Measurements from ENCODE around the gene MND1. TPM values are rescaled to one million over a fixed set of nuclear protein-coding genes. Genes with fewer than 3 reads are reported as not detected.
A peak's percentile ranks its signal among the peaks of the same experiment; 100 is the strongest.

Gene MND1
- polyA plus RNA-seq, 1 donor from 2014 or later = not detected

- Mint-ChIP-seq H3K27me3 (no peaks in the 10 kb centered on the region), H3K4me3 (no peak overlapping the region), H3K4me1 (peaks cover 4 to 8% (median 6%) of the 10 kb centered on the region in 3 donors), H3K27ac (no peak overlapping the region), H3K9me3 (no peaks in the 10 kb centered on the region), H3K36me3 (no peaks in the 10 kb centered on the region)
Observed at GRCh38 chr4:153367092-153367491, 22.6 kb downstream of the MND1 start.

- Mint-ChIP-seq H3K27me3 (no peaks in the 10 kb centered on the region), H3K4me3 (no peak overlapping the region), H3K36me3 (no peaks in the 10 kb centered on the region), H3K27ac (no peak overlapping the region), H3K9me3 (peaks cover 0 to 9% (median 3%) of the 10 kb centered on the region in 3 donors), H3K4me1 (peaks cover 4 to 7% (median 6%) of the 10 kb centered on the region in 3 donors)
Observed at GRCh38 chr4:153369021-153369420, 24.5 kb downstream of the MND1 start.

- Mint-ChIP-seq H3K9me3 (peaks cover 0 to 11% (median 5%) of the 10 kb centered on the region in 3 donors), H3K27me3 (no peaks in the 10 kb centered on the region), H3K4me1 (no peaks in the 10 kb centered on the region), H3K4me3 (no peak overlapping the region), H3K36me3 (peaks cover 5% of the 10 kb centered on the region), H3K27ac (no peak overlapping the region)
Observed at GRCh38 chr4:153371701-153372234, 27.3 kb downstream of the MND1 start.

- Mint-ChIP-seq H3K36me3 (peaks cover 5% of the 10 kb centered on the region), H3K27me3 (no peaks in the 10 kb centered on the region), H3K4me1 (no peaks in the 10 kb centered on the region), H3K27ac (no peak overlapping the region), H3K4me3 (no peak overlapping the region), H3K9me3 (peaks cover 0 to 11% (median 5%) of the 10 kb centered on the region in 3 donors)
Observed at GRCh38 chr4:153372967-153373562, 28.6 kb downstream of the MND1 start.

- H3K27ac Mint-ChIP-seq = no peak overlapping the region
- no peaks in the 10 kb centered on the region for H3K27me3 Mint-ChIP-seq
- no peak overlapping the region for H3K4me3 Mint-ChIP-seq
- H3K9me3 Mint-ChIP-seq = peaks cover 0 to 11% (median 5%) of the 10 kb centered on the region in 3 donors
- H3K36me3 Mint-ChIP-seq = peaks cover 5% of the 10 kb centered on the region
- H3K4me1 Mint-ChIP-seq = peaks cover 2 to 5% (median 5%) of the 10 kb centered on the region in 3 donors
Observed at GRCh38 chr4:153374442-153374841, 30.0 kb downstream of the MND1 start.

- H3K27ac Mint-ChIP-seq = no peak overlapping the region
- peaks cover 5% of the 10 kb centered on the region for H3K36me3 Mint-ChIP-seq
Observed at GRCh38 chr4:153375303-153375702, 30.8 kb downstream of the MND1 start.

GRCh38 chr4:153383131-153383530, 38.6 kb downstream of the MND1 start:
- H3K27ac Mint-ChIP-seq = no peak overlapping the region
- H3K27me3 Mint-ChIP-seq = no peaks in the 10 kb centered on the region
- no peak overlapping the region for H3K4me3 Mint-ChIP-seq
- H3K9me3 Mint-ChIP-seq = no peaks in the 10 kb centered on the region
- peaks cover 5% of the 10 kb centered on the region for H3K36me3 Mint-ChIP-seq
- peaks cover 2 to 8% (median 5%) of the 10 kb centered on the region in 3 donors for H3K4me1 Mint-ChIP-seq

More at GRCh38 chr4:153375303-153375702, 30.8 kb downstream of the MND1 start:
- no peak overlapping the region for H3K4me3 Mint-ChIP-seq
- H3K9me3 Mint-ChIP-seq = peaks cover 0 to 11% (median 5%) of the 10 kb centered on the region in 3 donors
- H3K27me3 Mint-ChIP-seq = no peaks in the 10 kb centered on the region
- peaks cover 2 to 8% (median 5%) of the 10 kb centered on the region in 3 donors for H3K4me1 Mint-ChIP-seq

GRCh38 chr4:153384160-153384559, 39.7 kb downstream of the MND1 start:
- H3K4me1 Mint-ChIP-seq = peaks cover 0 to 3% (median 0%) of the 10 kb centered on the region in 3 donors
- no peaks in the 10 kb centered on the region for H3K27me3 Mint-ChIP-seq
- no peak overlapping the region for H3K27ac Mint-ChIP-seq
- peaks cover 5% of the 10 kb centered on the region for H3K36me3 Mint-ChIP-seq
- no peak overlapping the region for H3K4me3 Mint-ChIP-seq
- H3K9me3 Mint-ChIP-seq = peaks cover 0 to 1% (median 0%) of the 10 kb centered on the region in 3 donors

- Mint-ChIP-seq H3K36me3 (peaks cover 5% of the 10 kb centered on the region), H3K4me1 (no peaks in the 10 kb centered on the region), H3K27me3 (no peaks in the 10 kb centered on the region), H3K9me3 (peaks cover 0 to 1% (median 0%) of the 10 kb centered on the region in 3 donors), H3K4me3 (no peak overlapping the region), H3K27ac (no peak overlapping the region)
Observed at GRCh38 chr4:153385784-153386183, 41.3 kb downstream of the MND1 start.

GRCh38 chr4:153387981-153388380, 43.5 kb downstream of the MND1 start:
- Mint-ChIP-seq H3K4me3 (no peak overlapping the region), H3K4me1 (no peaks in the 10 kb centered on the region), H3K36me3 (peaks cover 5% of the 10 kb centered on the region), H3K27ac (no peak overlapping the region), H3K27me3 (no peaks in the 10 kb centered on the region), H3K9me3 (peaks cover 0 to 1% (median 0%) of the 10 kb centered on the region in 3 donors)

- H3K36me3 Mint-ChIP-seq = no peaks in the 10 kb centered on the region
- no peak overlapping the region for H3K27ac Mint-ChIP-seq
- H3K9me3 Mint-ChIP-seq = peaks cover 0 to 1% (median 0%) of the 10 kb centered on the region in 3 donors
- H3K4me1 Mint-ChIP-seq = peaks cover 0 to 2% (median 0%) of the 10 kb centered on the region in 3 donors
- no peak overlapping the region for H3K4me3 Mint-ChIP-seq
- H3K27me3 Mint-ChIP-seq = no peaks in the 10 kb centered on the region
Observed at GRCh38 chr4:153393397-153393796, 48.9 kb downstream of the MND1 start.

- Mint-ChIP-seq H3K27me3 (no peaks in the 10 kb centered on the region), H3K4me3 (no peak overlapping the region), H3K4me1 (peaks cover 0 to 2% (median 0%) of the 10 kb centered on the region in 3 donors), H3K9me3 (no peaks in the 10 kb centered on the region), H3K36me3 (no peaks in the 10 kb centered on the region), H3K27ac (no peak overlapping the region)
Observed at GRCh38 chr4:153394945-153395344, 50.5 kb downstream of the MND1 start.

GRCh38 chr4:153398713-153399112, 54.2 kb downstream of the MND1 start:
- H3K27me3 Mint-ChIP-seq = no peaks in the 10 kb centered on the region
- H3K9me3 Mint-ChIP-seq = no peaks in the 10 kb centered on the region
- H3K27ac Mint-ChIP-seq = no peak overlapping the region
- no peak overlapping the region for H3K4me3 Mint-ChIP-seq
- H3K36me3 Mint-ChIP-seq = no peaks in the 10 kb centered on the region
- peaks cover 0 to 4% (median 0%) of the 10 kb centered on the region in 3 donors for H3K4me1 Mint-ChIP-seq

GRCh38 chr4:153399358-153399757, 54.9 kb downstream of the MND1 start:
- no peak overlapping the region for H3K27ac Mint-ChIP-seq
- H3K9me3 Mint-ChIP-seq = no peaks in the 10 kb centered on the region
- H3K4me3 Mint-ChIP-seq = no peak overlapping the region
- no peaks in the 10 kb centered on the region for H3K36me3 Mint-ChIP-seq
- peaks cover 0 to 4% (median 0%) of the 10 kb centered on the region in 3 donors for H3K4me1 Mint-ChIP-seq
- H3K27me3 Mint-ChIP-seq = no peaks in the 10 kb centered on the region

- peaks cover 0 to 4% (median 2%) of the 10 kb centered on the region in 3 donors for H3K4me1 Mint-ChIP-seq
- no peak overlapping the region for H3K27ac Mint-ChIP-seq
- no peak overlapping the region for H3K4me3 Mint-ChIP-seq
- H3K36me3 Mint-ChIP-seq = peaks cover 1% of the 10 kb centered on the region
- no peaks in the 10 kb centered on the region for H3K27me3 Mint-ChIP-seq
- no peaks in the 10 kb centered on the region for H3K9me3 Mint-ChIP-seq
Observed at GRCh38 chr4:153401501-153401900, 57.0 kb downstream of the MND1 start.

GRCh38 chr4:153402366-153402765, 57.9 kb downstream of the MND1 start:
- no peaks in the 10 kb centered on the region for H3K27me3 Mint-ChIP-seq
- no peaks in the 10 kb centered on the region for H3K9me3 Mint-ChIP-seq
- peak overlapping the region in 1 of 4 donors; percentile 25 for H3K4me3 Mint-ChIP-seq
- H3K4me1 Mint-ChIP-seq = peaks cover 0 to 4% (median 2%) of the 10 kb centered on the region in 3 donors
- no peak overlapping the region for H3K27ac Mint-ChIP-seq
- peaks cover 3% of the 10 kb centered on the region for H3K36me3 Mint-ChIP-seq

Data from IgD-negative memory B cell (primary cell).